WTC11 (cell line): ENCODE results near the gene SBF1. TPM values are rescaled to one million over a fixed set of nuclear protein-coding genes. Genes with fewer than 3 reads are reported as not detected.

Experiments used
- ATAC-seq: fragments of 200-7000 bp; cut with Tn5 transposase; 2 replicates; pipeline ENCODE4 v1.10.0; 2021; ENCODE audit warnings: mild to moderate bottlenecking, moderate library complexity
- CTCF ChIA-PET: fragments of 300-600 bp; sonication (Branson Sonifier 250); formaldehyde crosslinking; loops from one replicate; lab custom pipeline; 2021; ENCODE audit warnings: antibody characterized with exemption; lab: Charles Lee
- POLR2A ChIA-PET: fragments of 350-600 bp; sonication (Branson Sonifier 250); formaldehyde crosslinking; loops from one replicate; lab custom pipeline; 2021; ENCODE audit warnings: antibody characterized with exemption; lab: Charles Lee
- DNase-seq: peaks from one replicate; pipeline ENCODE4 v3.0.0; 2021; ENCODE audit warnings: low spot score
- H3K27ac Mint-ChIP-seq: 2 replicates; pipeline ENCODE4 v1.8.0; 2021; ENCODE audit warnings: mixed read lengths
- H3K27me3 Mint-ChIP-seq: 2 replicates; pipeline ENCODE4 v1.8.0; 2021; ENCODE audit warnings: low read depth, mild to moderate bottlenecking, moderate library complexity, mixed read lengths
- H3K36me3 Mint-ChIP-seq: 2 replicates; pipeline ENCODE4 v1.8.0; 2021; ENCODE audit warnings: mixed read lengths
- H3K4me1 Mint-ChIP-seq: 2 replicates; pipeline ENCODE4 v1.8.0; 2022; ENCODE audit warnings: mixed read lengths
- H3K4me3 Mint-ChIP-seq: 2 replicates; pipeline ENCODE4 v1.8.0; 2021; ENCODE audit warnings: mild to moderate bottlenecking, moderate library complexity, mixed read lengths
- H3K9me3 Mint-ChIP-seq: 2 replicates; pipeline ENCODE4 v1.8.0; 2021; ENCODE audit warnings: mixed read lengths
- AFF4 ChIP-seq: sonication (generic); formaldehyde crosslinking; IDR thresholded peaks from 2 replicates; pipeline ENCODE4 v1.8.1; 2023; ENCODE audit warnings: mild to moderate bottlenecking, missing genetic modification reagents, borderline replicate concordance
- ATF1 ChIP-seq: sonication (generic); formaldehyde crosslinking; IDR thresholded peaks from 2 replicates; pipeline ENCODE4 v1.8.1; 2023; ENCODE audit warnings: mild to moderate bottlenecking, moderate library complexity, missing genetic modification reagents
- CDX4 ChIP-seq: fragments of 250-450 bp; sonication (Bioruptor Pico); IDR thresholded peaks from 2 replicates; pipeline ENCODE4 v1.9.0; 2021; ENCODE audit warnings: moderate library complexity, mild to moderate bottlenecking, inconsistent platforms, borderline replicate concordance
- CREM ChIP-seq: sonication (generic); formaldehyde crosslinking; IDR thresholded peaks from 2 replicates; pipeline ENCODE4 v1.8.1; 2022; ENCODE audit warnings: mild to moderate bottlenecking, missing genetic modification reagents, moderate library complexity
- ERG ChIP-seq: fragments of 250-450 bp; sonication (Bioruptor Pico); IDR thresholded peaks from 2 replicates; pipeline ENCODE4 v1.8.0; 2021; ENCODE audit warnings: mild to moderate bottlenecking
- FOXK1 ChIP-seq: sonication (generic); formaldehyde crosslinking; IDR thresholded peaks from 2 replicates; pipeline ENCODE4 v1.8.0; 2022; ENCODE audit warnings: mild to moderate bottlenecking, moderate library complexity, missing genetic modification reagents
- IRF2 ChIP-seq: sonication (generic); formaldehyde crosslinking; IDR thresholded peaks from 2 replicates; pipeline ENCODE4 v1.8.0; 2022; ENCODE audit warnings: low read depth, missing genetic modification reagents, borderline replicate concordance
- KAT7 ChIP-seq: sonication (generic); formaldehyde crosslinking; IDR thresholded peaks from 2 replicates; pipeline ENCODE4 v1.8.1; 2023; ENCODE audit warnings: missing genetic modification reagents, mild to moderate bottlenecking, borderline replicate concordance
- NFATC4 ChIP-seq: fragments of 250-450 bp; sonication (Bioruptor Pico); IDR thresholded peaks from 2 replicates; pipeline ENCODE4 v1.9.0; 2021; ENCODE audit warnings: mild to moderate bottlenecking
- NFE2L1 ChIP-seq: sonication (generic); formaldehyde crosslinking; IDR thresholded peaks from 2 replicates; pipeline ENCODE4 v1.8.1; 2023; ENCODE audit warnings: missing genetic modification reagents
- NFYB ChIP-seq: sonication (generic); formaldehyde crosslinking; conservative IDR thresholded peaks from 2 replicates; pipeline ENCODE4 v1.8.0; 2022; ENCODE audit warnings: low read depth, missing genetic modification reagents
- OVOL2 ChIP-seq: fragments of 250-450 bp; sonication (Bioruptor Pico); IDR thresholded peaks from 2 replicates; pipeline ENCODE4 v1.9.0; 2021; ENCODE audit warnings: mild to moderate bottlenecking, borderline replicate concordance
- PRRX2 ChIP-seq: fragments of 250-450 bp; sonication (Bioruptor Pico); IDR thresholded peaks from 2 replicates; pipeline ENCODE4 v1.8.0; 2021; ENCODE audit warnings: mild to moderate bottlenecking
- RORB ChIP-seq: fragments of 250-450 bp; sonication (Bioruptor Pico); IDR thresholded peaks from 2 replicates; pipeline ENCODE4 v1.9.0; 2021; ENCODE audit warnings: mild to moderate bottlenecking
- SOX15 ChIP-seq: fragments of 250-450 bp; sonication (Bioruptor Pico); IDR thresholded peaks from 2 replicates; pipeline ENCODE4 v1.9.0; 2021; ENCODE audit warnings: mild to moderate bottlenecking
- SP1 ChIP-seq: sonication (generic); formaldehyde crosslinking; conservative IDR thresholded peaks from 2 replicates; pipeline ENCODE4 v1.8.1; 2022; ENCODE audit warnings: missing genetic modification reagents
- ZBTB21 ChIP-seq: sonication (generic); formaldehyde crosslinking; IDR thresholded peaks from 2 replicates; pipeline ENCODE4 v1.8.1; 2023; ENCODE audit warnings: mild to moderate bottlenecking, missing genetic modification reagents, borderline replicate concordance
- ZNF121 ChIP-seq: sonication (generic); formaldehyde crosslinking; IDR thresholded peaks from 2 replicates; pipeline ENCODE4 v1.8.0; 2023; ENCODE audit warnings: missing genetic modification reagents
- ZNF138 ChIP-seq: sonication (generic); formaldehyde crosslinking; conservative IDR thresholded peaks from 2 replicates; pipeline ENCODE4 v1.8.1; 2022; ENCODE audit warnings: mild to moderate bottlenecking, moderate library complexity, missing genetic modification reagents
- ZNF232 ChIP-seq: sonication (generic); formaldehyde crosslinking; IDR thresholded peaks from 2 replicates; pipeline ENCODE4 v1.8.0; 2022; ENCODE audit warnings: mild to moderate bottlenecking, missing genetic modification reagents
- ZNF423 ChIP-seq: fragments of 250-450 bp; sonication (Bioruptor Pico); IDR thresholded peaks from 2 replicates; pipeline ENCODE4 v2.1.2; 2022; ENCODE audit warnings: mild to moderate bottlenecking, moderate library complexity
- ZNF425 ChIP-seq: fragments of 250-450 bp; sonication (Bioruptor Pico); conservative IDR thresholded peaks from 2 replicates; pipeline ENCODE4 v1.9.0; 2021; ENCODE audit warnings: mild to moderate bottlenecking
- total RNA-seq: library from RNA; stranded (reverse); gene quantifications from 3 replicates; pipeline ENCODE4 v1.2.3, GENCODE V29; 2021

The SBF1 gene
- total RNA-seq, 1 experiment from 2014 or later: 108 TPM

- TF ChIP-seq CDX4 (CRISPR knock-in tag): no peak
- no peak for TF ChIP-seq ERG (CRISPR knock-in tag)
- no peak for TF ChIP-seq PRRX2 (CRISPR knock-in tag)
These were observed 7.5 kb downstream of the SBF1 start (continued) for GRCh38 chr22:50467341-50467740.

GRCh38 chr22:50465066-50465930, 9.5 kb downstream of the SBF1 start:
- CTCF ChIA-PET: interaction anchor here (0.6 kb wide), 1 partner anchor 204 kb away, joined by 3 read pairs; the partner anchor contains the start of gene MAPK12
- POLR2A ChIA-PET: no interaction called here
- DNase-seq: no peak
- Mint-ChIP-seq H3K27me3 (no peaks in the 10 kb centered on the region; the same call in 1 of the 2 replicates), H3K36me3 (peaks cover 34% of the 10 kb centered on the region), H3K4me1 (peaks cover 3% of the 10 kb centered on the region), H3K9me3 (no peaks in the 10 kb centered on the region), H3K4me3 (no peak overlapping the region), H3K27ac (no peak overlapping the region)
- TF ChIP-seq IRF2: no peak
- ATAC-seq: no peak

GRCh38 chr22:50464451-50464850, 10.4 kb downstream of the SBF1 start:
- Mint-ChIP-seq H3K4me3 (no peak overlapping the region), H3K27me3 (no peaks in the 10 kb centered on the region; the same call in 1 of the 2 replicates), H3K9me3 (no peaks in the 10 kb centered on the region), H3K4me1 (no peaks in the 10 kb centered on the region)
- no peak for ATAC-seq
- CTCF ChIA-PET: no interaction called here
- TF ChIP-seq AFF4 (CRISPR knock-in tag) (no peak), SOX15 (no peak), KAT7 (no peak), ATF1 (no peak), CREM (no peak), ZNF423 (CRISPR knock-in tag) (no peak), RORB (CRISPR knock-in tag) (no peak), SP1 (CRISPR knock-in tag) (no peak), NFE2L1 (CRISPR knock-in tag) (no peak), ZNF138 (CRISPR knock-in tag) (no peak), FOXK1 (CRISPR knock-in tag) (no peak), ZNF425 (CRISPR knock-in tag) (no peak), NFYB (CRISPR knock-in tag) (no peak), ZNF121 (CRISPR knock-in tag) (no peak), ZBTB21 (CRISPR knock-in tag) (no peak), ZNF232 (CRISPR knock-in tag) (no peak), OVOL2 (CRISPR knock-in tag) (no peak), NFATC4 (CRISPR knock-in tag) (no peak)
- TF ChIP-seq, all 79 proteins: peak for 0
- no peak for DNase-seq
- Mint-ChIP-seq H3K27ac (no peak overlapping the region), H3K36me3 (peaks cover 36% of the 10 kb centered on the region)
- POLR2A ChIA-PET: interaction anchor here (0.6 kb wide), 1 partner anchor 68 kb away, joined by 3 read pairs; no protein-coding TSS in a partner anchor
